ENCODE data around the gene SET.
A peak's percentile ranks its signal among the peaks of the same experiment; 100 is the strongest.

The SET gene

DNA sequence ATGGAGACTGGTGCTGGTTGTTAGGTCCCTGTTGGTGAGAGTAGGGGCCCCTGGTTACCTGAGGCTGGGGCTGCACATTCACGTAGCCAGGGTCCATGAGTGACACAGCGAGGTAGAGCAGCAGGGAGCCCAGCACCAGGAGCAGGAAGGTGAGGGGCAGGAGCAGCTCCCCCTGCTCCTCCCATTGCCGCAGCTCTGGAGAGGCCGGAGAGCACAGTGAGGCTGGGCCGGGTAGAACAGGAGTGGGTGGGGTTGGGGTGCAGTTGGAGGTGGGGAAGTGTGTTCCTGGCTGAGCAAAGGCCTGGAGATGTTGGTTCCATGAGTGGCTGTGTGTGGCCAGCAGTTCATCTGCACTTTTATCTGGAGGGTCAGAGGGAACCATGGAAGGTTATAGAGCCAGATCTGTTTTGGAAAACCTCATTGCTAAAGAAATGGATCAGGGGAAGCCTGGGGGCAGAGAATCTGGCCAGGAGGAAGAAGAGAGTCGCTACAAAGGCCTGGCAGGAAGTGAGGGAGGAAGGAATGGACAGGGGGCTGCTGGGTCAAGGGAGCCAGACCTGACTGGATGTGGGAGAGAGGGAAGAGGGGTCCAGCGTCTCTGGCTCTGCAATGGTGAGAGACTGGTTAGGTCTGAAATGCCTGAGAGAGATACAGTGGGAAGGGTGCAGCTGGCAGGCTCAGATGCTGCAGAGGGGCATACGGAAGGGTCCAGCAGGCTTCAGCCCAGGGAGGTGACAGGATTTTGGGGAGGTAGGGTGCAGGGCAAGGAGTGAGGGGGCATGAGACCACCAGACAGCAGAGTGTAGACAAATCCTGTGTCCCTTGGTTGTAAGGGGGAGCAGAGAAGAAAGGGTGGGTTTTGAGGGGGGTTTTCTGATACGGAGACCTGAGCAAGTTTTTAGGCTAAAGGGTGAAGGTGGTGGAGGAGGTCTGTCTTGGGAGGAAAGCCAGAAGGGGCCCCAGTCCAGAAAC is 33.6 kb downstream of the SET start:
- DNase-seq: no peak
- in situ Hi-C loops (cut with HindIII; ENCODE audit: low pct_ligation_motif_present, low pct_unique_long_range_greater_than_20kb, low sequenced_read_pairs): no loop called here

DNA sequence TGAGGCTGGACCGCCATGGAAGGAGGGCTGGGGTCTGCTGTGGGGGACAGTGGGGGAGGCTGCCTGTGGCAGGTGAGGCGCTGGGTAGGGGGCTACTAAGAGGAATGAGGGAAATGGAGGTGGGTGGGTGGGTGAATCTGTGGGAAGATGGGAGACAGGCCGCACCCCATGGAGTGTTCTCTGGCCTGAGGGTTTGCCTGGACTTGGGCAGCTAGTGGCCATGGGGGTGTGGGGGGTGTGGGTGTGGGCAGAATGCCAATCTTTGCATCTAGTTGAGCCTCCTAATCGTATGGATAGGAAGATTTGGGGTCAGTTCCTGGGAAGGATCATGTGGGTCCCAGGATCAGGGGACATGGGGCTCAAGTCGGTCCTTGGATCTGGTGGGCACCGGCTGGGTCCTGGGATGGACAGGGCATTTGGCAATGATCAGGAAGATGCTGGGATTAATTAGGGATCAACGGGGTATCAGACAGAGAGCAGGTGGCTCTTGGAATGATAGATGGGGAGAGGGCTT is 34.4 kb downstream of the SET start:
- in situ Hi-C loops (cut with HindIII; ENCODE audit: low pct_ligation_motif_present, low pct_unique_long_range_greater_than_20kb, low sequenced_read_pairs): no loop called here
- no peak for DNase-seq

DNA sequence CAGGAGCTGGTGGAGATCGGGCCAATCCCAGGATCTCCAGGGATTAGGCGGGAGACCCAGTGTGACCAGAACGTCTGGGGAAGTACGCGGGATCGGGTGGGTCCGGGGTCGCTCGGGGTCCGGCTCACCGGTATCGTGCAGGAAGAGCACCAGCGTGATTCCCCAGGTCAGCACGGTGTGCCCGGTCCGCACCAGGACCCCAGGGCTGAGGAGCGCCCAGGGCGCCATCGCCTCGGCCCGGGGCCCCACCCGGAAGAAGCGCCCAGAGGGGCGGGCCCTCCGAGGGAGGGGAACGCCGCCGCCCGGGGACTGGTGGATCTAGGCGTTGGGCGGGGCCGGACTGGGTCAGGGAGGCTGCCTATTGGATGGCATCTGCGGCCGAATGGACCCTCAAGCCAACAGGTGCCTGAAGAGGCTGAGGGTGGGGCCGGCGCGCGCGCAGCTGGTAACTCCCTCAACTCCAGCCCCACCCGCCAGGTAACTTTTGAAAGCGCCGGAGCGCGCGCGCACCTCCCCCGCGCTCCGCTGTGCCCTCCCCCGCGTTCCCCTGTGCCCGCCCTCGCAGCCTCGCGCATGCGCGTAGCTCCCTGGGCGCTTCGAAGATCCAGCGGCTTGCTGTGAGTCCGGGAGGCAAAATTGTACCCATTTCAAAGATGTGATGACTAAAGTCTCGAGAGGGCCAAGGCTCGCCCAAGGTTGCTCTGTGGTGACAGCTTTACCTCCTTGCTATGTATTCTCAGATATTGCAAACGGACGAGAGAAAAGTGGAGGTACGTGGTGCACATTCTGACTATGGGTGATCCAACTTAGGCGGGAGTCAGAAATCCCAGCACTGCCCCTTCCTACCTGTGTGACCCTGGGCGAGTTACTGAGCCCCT is 35.1 kb downstream of the SET start, which contains the start of gene ZDHHC12:
Gene ZDHHC12 (minus strand): TSS at position 262 of the 878 bp plus-strand sequence. CDS start 34 bp downstream, at position 228.
- peak; percentile 96 for DNase-seq
- in situ Hi-C loops (cut with HindIII; ENCODE audit: low pct_ligation_motif_present, low pct_unique_long_range_greater_than_20kb, low sequenced_read_pairs): no loop called here

DNA sequence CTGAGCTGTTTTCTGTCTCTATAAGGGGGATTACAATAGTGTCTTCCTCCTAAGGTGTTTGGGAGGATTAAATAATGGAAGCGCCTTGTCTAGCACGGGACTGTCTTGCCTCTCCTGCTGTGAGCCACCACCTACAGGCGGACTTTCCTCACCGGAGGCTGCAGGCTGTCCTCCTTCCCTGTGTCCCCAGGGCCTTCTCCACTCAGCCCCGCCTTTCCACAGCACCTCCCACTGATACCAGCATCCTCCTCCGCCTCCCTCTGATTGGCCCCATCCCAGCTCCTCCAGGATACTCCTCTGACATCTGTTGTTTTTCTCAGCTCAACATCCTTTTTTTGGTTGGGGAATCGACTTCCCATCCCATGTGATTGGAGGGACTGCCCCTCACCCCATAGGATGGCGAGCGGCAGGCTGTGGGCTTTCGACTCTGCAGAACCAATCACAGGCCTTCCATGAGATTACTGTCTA is 35.8 kb downstream of the SET start:
- in situ Hi-C loops (cut with HindIII; ENCODE audit: low pct_ligation_motif_present, low pct_unique_long_range_greater_than_20kb, low sequenced_read_pairs): no loop called here

DNA sequence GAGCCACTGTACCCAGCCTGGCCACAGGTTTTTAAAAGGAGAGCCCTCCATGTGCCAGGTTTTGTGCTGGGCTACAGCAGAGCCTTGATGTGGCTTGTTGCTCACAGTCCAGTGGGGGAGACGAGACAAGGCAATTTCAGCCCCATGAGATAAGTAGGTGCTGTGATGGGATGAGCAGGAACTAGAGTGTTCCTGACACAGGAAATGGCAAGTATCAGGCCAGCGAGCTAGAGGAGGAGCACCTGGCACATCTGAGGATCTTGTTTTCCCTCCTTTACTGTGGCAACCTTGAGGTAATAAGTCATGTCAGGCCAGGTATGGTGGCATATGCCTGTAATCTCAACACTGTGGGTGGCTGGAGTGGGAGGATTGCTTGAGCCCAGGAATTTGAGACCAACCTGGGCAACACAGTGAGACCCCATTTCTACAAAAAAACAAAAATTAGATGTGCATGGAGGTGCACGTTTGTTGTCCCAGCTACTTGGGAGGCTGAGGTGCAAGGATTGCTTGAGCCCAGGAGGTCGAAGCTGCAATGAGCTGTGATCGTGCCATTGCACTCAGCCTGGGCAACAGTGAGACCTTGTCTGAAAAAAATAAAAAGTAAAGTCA is 38.7 kb downstream of the SET start:
- in situ Hi-C loops (cut with HindIII; ENCODE audit: low pct_ligation_motif_present, low pct_unique_long_range_greater_than_20kb, low sequenced_read_pairs): no loop called here
- no peak for DNase-seq

More for the DNA sequence above, 35.8 kb downstream of the SET start:
- DNase-seq: peak; percentile 65

DNA sequence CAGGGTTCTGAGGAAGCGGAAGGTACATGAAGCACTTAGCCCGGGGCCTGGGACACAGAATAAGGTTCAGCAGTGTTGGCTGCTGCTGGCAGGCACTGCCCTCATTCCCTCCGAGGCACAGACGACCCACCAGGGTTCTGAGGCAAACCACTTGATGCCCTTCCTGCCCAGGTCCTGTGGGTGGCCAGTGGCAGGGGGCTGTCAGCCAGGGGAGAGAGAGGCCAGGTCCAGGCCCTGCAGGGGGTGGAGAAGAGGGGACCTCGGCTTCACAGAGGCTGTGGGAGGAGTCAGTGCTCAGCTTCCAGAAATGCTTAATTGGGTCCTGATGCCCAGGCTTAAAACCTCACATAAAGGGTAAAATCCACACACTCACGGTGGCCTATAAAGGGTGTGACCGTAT is 39.3 kb downstream of the SET start:
- no peak for DNase-seq
- in situ Hi-C loops (cut with HindIII; ENCODE audit: low pct_ligation_motif_present, low pct_unique_long_range_greater_than_20kb, low sequenced_read_pairs): no loop called here

DNA sequence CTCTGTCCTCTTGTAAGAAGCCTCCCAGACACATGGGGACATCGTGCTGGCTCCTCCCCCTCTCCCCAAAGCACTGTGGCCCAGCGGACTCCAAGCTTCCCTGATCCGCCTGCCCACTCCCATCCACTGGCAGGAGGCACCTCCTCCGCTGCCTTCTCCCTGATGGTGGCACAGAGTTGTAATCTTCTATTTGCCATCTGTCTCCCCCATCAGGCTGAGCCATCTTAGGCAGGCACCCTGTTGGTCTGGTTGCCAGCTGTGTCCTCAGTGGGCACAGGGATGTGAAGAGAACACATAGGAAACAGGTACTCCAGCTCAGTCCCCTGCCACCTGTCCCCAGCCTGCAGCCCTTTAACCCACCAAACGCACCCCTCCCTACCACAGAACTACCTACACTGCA is 40.3 kb downstream of the SET start:
- in situ Hi-C loops (cut with HindIII; ENCODE audit: low pct_ligation_motif_present, low pct_unique_long_range_greater_than_20kb, low sequenced_read_pairs): no loop called here
- no peak for DNase-seq

DNA sequence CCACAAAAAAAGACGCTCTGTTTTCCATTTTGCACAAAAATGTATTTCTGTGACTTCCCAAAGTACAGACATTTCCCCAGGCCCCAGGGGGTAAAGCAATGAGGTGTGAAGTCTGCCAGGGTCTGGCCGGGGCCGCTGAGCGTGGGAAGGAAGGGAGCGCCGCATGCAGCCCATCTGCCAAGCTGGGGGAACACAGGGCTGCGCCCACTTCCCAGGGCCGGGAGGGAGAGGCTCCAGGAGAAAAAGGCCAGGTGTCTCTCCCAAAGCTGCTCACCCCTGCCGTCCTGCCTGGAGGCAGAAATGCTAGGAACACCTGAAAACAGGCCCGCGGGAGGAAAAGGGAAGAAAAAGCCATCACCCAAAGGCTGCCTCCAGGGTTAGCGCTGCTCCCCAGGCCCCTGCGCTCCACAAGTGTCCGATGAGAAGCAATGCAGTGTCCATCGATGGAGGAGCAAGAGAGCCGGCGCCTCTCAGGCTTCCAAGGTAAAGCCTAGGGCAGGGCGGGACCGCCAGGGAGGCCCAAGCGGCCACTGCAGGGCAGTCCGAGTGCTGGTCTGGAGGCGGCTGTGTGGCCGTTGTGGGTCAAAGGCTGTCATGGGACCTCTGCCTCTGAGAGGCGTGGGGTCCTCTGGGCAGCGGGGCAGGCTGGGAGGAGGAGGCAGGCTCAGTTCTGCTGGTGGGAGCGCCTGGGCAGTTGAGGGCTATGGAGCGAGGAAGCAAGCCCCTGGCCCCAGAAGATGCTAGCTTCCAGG is 40.9 kb downstream of the SET start:
- in situ Hi-C loops (cut with HindIII; ENCODE audit: low pct_ligation_motif_present, low pct_unique_long_range_greater_than_20kb, low sequenced_read_pairs): no loop called here
- DNase-seq: no peak

DNA sequence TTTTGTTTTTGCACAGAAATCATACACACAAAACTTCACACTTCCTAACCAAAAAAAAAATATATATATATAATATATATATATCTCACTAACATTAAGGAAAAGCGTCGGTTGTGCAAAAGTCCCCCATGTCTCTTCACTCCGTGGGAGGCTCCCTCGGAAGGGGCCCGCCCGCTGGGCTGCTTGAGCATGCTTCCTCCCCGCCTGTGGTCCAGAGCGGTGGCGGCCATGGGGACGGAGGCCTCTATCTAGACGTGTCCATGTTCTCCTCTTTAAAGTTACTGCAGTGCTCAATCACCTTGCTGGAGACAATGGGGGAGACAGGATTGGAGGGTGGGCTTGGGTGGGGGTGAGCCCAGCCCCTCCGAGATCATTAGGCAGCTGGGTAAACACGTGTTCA is 42.1 kb downstream of the SET start:
- in situ Hi-C loops (cut with HindIII; ENCODE audit: low pct_ligation_motif_present, low pct_unique_long_range_greater_than_20kb, low sequenced_read_pairs): no loop called here
- DNase-seq: no peak

- in situ Hi-C loops (cut with HindIII; ENCODE audit: low pct_ligation_motif_present, low pct_unique_long_range_greater_than_20kb, low sequenced_read_pairs): no loop called here
- DNase-seq: no peak
Measured at GRCh38 chr9:128731691-128732090, 42.7 kb downstream of the SET start.

- in situ Hi-C loops (cut with HindIII; ENCODE audit: low pct_ligation_motif_present, low pct_unique_long_range_greater_than_20kb, low sequenced_read_pairs): no loop called here
- DNase-seq: no peak
Measured at GRCh38 chr9:128732576-128732975, 43.6 kb downstream of the SET start.

- in situ Hi-C loops (cut with HindIII; ENCODE audit: low pct_ligation_motif_present, low pct_unique_long_range_greater_than_20kb, low sequenced_read_pairs): no loop called here
- peak; percentile 93 for DNase-seq
Measured at GRCh38 chr9:128733256-128733655, 44.2 kb downstream of the SET start.

DNA sequence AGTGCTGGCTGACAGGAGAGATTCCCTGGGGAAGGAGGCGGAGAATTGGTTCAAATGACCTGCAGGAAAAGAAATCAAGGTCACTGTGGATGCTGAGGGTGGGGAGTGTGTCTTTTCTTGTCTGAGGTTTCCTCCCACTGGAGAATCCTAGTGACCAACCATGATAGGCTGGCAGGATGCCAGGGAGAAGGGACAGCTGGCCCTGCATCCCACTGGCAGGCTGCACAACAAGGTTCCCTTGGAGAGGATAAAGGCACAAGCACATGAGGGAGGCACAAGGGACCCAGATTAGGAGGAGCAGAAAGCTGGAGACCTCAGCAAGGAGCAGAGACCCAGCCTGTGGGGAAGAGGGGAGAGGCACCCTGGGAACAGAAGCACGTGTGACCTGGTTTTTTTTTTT is 46.4 kb downstream of the SET start:
- in situ Hi-C loops (cut with HindIII; ENCODE audit: low pct_ligation_motif_present, low pct_unique_long_range_greater_than_20kb, low sequenced_read_pairs): no loop called here
- DNase-seq: no peak

DNA sequence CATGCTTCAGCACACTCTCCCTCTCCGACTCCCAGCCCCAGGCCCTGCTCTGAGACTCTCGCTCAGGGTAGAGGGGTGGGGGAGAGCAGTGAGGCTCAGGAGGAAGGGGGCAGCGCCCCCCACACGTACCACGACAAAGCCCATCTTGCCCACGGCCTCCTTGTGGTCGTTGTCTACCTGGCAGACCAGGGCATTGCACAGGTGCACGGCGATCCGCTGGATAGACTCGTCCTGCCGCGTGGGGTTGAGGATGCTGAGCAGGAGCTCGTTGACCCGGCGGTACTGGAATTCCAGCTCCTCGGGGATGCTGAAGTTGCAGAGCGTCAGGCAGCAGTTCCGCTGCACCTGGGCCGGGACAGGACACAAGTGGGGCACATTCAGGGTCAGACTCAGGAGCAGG is 53.4 kb downstream of the SET start:
- no peak for DNase-seq
- in situ Hi-C loops (cut with HindIII; ENCODE audit: low pct_ligation_motif_present, low pct_unique_long_range_greater_than_20kb, low sequenced_read_pairs): no loop called here

DNA sequence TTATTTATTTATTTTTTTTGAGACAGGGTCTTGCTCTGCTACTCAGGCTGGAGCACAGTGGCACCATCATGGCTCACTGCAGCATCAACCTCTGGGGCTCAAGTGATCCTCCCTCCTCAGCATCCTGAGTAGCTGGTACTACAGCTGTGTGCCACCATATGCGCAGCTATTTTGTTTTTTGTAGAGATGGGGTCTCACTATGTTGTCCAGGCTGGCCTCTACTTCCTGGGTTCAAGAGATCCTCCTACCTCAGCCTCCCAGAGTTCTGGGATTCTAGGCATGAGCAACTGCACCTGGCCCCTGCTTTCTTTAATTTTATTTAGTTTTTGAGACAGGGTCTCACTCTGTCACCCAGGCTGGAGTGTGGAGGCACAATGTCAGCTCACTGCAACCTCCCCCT is 54.4 kb downstream of the SET start:
- no peak for DNase-seq
- in situ Hi-C loops (cut with HindIII; ENCODE audit: low pct_ligation_motif_present, low pct_unique_long_range_greater_than_20kb, low sequenced_read_pairs): no loop called here

All from ACHN (cell line).